C4-2B (cell line): ENCODE results near the gene EPB41L2.

ENCODE experiments used
- ZFX ChIP-seq: fragments of 450-650 bp; IDR thresholded peaks from 2 replicates; pipeline ENCODE4 v1.6.1; 2017
- TF ChIP-seq, protein P1 (sequence below): fragments of 450-650 bp; conservative IDR thresholded peaks from 2 replicates; pipeline ENCODE4 v1.5.1; 2017; ENCODE audit warnings: mild to moderate bottlenecking

DNA sequence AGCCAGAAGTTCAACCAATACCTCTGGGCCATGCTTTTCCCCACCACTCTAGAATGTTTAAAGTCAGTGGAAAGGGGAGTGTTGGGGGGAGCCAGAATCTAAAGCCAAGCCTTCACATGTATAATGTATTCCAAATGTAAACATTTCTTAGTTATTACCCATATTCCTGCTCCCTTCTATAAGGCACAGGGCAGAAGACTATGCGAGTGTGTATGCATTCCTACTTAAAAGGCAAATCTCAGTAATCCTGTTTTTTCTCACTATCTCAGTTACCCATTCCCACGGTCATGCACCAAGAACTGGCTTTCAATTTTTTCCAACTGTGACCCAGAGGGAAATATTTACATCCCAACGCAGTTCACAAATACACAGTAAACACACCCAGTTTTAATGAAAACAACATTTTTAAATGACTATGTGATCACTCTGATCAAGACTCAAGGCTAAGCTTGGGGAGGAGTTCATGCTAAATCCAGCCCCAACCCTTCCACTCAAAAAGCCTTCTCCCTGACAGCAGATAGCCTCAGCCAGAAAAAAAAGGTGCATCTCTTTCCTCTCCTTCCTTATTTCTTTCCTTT is 57.5 kb downstream of the EPB41L2 start:
- TF ChIP-seq, protein P1, sequence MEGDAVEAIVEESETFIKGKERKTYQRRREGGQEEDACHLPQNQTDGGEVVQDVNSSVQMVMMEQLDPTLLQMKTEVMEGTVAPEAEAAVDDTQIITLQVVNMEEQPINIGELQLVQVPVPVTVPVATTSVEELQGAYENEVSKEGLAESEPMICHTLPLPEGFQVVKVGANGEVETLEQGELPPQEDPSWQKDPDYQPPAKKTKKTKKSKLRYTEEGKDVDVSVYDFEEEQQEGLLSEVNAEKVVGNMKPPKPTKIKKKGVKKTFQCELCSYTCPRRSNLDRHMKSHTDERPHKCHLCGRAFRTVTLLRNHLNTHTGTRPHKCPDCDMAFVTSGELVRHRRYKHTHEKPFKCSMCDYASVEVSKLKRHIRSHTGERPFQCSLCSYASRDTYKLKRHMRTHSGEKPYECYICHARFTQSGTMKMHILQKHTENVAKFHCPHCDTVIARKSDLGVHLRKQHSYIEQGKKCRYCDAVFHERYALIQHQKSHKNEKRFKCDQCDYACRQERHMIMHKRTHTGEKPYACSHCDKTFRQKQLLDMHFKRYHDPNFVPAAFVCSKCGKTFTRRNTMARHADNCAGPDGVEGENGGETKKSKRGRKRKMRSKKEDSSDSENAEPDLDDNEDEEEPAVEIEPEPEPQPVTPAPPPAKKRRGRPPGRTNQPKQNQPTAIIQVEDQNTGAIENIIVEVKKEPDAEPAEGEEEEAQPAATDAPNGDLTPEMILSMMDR = no peak
- TF ChIP-seq ZFX = no peak
